Measurements from ENCODE around the gene CALHM4.
A peak's percentile ranks its signal among the peaks of the same experiment; 100 is the strongest.

The CALHM4 gene

DNA sequence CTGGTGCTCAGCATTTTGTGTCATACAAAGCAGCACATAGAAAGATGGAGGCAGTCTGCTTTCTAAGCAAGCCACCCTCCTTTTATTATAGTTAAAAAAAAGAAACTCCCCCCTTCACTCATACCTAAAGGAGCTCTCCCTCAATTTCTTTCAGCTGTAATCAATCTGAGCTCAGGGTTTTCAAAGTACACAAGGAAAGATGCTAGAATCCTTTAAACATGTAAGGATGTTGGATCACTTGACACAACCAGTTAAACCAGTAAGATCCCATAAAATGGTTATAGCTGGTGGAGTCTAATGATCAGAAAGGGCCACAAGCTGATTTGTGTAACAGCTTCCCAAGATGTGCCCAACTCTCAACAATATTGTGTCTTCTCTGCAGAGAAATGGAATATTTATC, at the start of gene CALHM4:
CALHM4 (plus strand) TSS at position 301 of the 400 bp plus-strand sequence; CDS start at position 344, 43 bp downstream.
- DNase-seq = no peak

DNA sequence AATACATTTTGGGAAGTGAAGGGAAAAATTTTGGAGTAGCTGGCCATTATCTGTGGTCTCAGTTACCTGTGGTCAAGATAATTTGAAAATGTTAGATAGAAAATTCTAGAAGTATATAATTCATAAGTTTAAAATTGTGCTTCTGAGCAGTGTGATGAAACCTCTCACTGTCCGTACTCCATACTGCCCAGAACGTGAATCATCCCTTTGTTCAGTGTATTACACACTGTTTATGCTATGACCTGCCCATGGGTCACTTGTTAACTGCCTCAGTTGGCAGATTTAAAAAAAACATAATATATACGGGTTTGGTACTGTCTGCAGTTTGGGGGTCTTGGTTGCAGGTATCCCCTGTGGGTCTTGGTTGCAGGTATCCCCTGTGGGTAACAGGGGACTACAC, 46.2 kb upstream of the CALHM4 start:
- no peak for DNase-seq

DNA sequence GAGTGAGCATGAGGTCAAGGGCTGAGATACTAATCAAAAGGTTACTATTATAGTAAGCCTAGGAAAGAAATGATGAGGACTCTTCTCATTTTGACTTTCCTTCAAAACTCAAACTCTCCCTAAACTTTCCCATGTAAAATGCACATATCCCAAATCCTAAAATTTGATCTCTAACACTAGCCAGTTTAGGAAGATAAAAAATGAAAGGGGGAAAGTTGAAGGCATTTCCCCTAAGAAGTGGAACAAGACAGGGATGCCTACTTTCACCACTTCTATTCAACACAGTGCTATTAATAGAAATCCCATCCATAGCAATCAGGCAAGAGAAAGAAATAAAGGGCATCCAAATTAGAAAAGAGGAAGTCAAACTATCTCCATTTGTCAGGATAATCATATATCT, 45.0 kb upstream of the CALHM4 start:
- no peak for DNase-seq

DNA sequence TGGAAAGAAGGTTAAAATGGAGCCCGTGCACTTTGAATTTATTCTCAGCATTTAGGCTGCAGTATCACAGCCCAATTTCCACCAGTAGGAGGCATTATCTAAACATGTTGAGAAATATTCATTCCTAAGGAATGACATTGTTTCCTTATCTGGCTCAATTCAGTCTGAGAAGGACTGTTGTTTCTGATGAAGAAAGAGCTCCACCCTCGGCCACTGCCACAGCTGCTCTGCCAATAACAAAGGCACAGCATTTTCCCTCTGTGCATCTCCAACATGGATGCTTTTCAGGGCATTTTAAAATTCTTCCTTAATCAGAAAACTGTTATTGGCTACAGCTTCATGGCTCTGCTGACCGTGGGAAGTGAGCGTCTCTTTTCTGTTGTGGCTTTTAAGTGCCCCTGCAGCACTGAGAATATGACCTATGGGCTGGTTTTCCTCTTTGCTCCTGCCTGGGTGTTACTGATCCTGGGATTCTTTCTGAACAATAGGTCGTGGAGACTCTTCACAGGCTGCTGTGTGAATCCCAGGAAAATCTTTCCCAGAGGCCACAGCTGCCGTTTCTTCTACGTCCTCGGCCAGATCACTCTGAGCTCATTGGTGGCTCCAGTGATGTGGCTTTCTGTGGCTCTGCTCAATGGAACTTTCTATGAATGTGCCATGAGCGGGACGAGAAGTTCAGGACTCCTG, 42.0 kb upstream of the CALHM4 start, which contains the start of gene CALHM5:
CALHM5 (plus strand) TSS at position 216 of the 687 bp plus-strand sequence; CDS start at position 274, 58 bp downstream.
- no peak for DNase-seq

DNA sequence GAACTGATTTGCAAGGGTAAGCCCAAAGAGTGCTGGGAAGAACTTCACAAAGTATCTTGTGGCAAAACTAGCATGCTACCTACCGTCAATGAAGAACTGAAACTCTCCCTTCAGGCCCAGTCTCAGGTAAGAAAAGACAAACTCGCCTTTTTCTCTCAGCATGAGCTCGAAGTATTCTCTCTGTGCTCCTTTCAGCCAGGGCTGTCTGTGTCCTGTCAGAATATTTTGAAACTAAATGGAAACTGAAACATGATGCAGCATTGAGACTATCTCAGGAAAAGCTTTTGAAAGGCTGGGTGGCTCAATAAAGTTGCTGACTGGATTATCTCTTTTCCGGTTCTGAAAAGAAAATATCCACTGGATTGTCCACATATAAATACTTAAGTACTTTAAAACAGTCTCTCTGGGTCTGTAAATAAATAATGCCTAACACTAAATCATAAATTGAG, 41.4 kb upstream of the CALHM4 start:
- DNase-seq = no peak

GRCh38 chr6:116512734-116513133, 40.8 kb upstream of the CALHM4 start:
- DNase-seq = no peak

DNA sequence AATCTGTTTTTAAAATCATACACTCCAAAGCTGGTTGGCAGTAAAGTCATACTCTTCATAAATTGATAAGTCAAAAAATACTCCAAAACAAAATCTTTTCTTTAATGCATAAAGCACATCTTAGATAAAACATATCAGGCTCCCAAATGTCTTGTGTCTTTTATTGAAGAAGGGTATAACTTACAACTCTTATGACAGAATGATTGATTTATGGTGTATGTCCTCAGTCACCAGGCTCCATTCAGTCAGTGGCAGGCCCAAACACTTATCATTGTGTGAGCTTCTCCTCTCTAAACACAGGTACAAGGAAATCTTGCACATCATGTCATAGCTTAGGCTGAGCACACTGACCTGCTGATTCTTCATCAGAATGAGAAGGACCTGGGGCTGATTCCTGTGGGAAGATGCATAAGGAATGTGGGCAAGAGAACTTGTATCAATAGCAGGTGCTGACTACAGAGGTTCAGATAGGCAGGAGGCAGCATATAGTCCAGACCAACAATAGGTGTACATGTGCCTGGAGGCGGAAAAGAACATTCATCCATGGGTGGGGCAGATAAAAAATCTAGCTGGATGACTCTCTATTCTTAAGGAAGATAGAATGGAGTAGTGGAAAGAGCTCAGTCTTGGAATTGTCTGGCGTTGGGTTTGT, 40.2 kb upstream of the CALHM4 start:
- no peak for DNase-seq

- no peak for DNase-seq
Measured at GRCh38 chr6:116514111-116514510, 39.4 kb upstream of the CALHM4 start.

DNA sequence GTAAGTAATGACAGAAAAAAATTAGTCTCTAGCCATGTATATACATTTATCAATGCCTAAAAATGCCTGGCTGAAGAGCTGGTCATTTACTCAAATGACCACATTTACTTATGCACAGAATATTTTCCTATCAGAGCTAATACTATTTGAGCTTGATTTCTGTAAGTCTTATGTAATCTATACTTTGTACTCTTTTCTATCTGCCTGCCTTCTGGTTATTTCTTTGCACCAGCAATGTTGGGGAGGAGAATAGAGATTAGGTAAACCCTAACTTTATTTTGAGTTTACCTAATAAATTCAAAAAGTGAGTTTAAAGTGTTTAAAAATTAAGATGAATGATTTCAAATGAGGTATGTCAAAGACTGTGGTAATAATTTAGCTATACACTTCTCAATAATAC, 38.4 kb upstream of the CALHM4 start:
- DNase-seq = no peak

GRCh38 chr6:116518621-116519368, 34.8 kb upstream of the CALHM4 start:
- no peak for DNase-seq

DNA sequence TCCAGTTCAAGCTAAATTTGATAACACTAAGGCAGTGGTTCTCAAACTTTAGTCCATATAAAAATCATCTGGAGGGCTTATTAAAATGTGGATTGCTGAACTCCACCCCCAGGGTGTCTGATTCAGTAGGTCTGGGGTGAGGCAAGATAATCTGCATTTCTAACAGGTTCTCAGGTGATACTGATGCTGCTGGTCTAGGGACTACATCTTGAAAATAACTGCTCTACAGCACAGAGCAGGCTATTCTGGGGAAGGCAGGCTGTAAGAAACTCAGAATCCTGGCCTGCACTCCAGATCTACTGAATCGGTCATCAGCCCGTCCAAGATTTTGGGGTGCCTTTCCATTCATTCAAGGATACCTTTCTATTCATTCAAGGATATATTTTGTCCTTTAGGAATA, 30.7 kb upstream of the CALHM4 start:
- no peak for DNase-seq

DNA sequence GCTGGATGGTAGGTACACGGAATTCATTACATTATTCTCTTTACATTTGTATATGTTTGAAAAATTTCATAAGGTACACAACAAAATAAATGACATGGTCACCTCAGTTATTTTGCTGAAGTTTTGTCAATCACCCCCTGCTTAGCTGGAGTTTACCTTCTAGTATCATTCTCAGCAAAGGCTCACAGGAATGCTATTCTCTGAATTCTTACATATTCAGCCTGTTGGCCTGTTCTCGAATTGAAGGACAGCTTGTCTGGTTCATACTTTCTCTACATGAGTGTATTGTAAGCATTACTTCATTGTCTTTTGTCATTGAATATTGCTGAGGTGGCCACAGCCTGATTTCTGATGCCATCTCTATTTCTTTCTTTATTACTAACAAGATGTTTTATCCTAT, 29.3 kb upstream of the CALHM4 start:
- no peak for DNase-seq

DNA sequence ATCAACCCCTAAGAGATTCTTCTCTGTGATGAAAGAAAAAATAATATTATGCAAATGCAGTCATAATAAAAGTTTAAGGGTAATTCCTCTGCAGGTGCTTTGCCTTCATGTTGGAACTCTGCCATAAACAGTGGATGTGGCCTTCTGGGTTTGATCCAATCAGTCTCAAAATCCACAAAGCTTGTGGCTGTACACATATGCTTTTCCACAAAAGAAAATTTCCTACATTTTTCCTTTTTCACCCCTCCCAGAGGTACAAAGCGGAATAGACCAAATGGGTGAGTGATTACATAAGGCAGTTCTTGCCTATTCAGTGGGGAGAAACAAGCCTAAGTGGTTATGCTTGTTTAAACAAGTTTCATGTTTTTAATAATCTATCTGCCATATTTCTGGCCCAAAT, 25.4 kb upstream of the CALHM4 start:
- no peak for DNase-seq

- DNase-seq = no peak
Measured at GRCh38 chr6:116528780-116529179, 24.8 kb upstream of the CALHM4 start.

GRCh38 chr6:116529466-116530290, 23.9 kb upstream of the CALHM4 start:
- DNase-seq = no peak

- DNase-seq = no peak
Measured at GRCh38 chr6:116530436-116530835, 23.1 kb upstream of the CALHM4 start.

DNA sequence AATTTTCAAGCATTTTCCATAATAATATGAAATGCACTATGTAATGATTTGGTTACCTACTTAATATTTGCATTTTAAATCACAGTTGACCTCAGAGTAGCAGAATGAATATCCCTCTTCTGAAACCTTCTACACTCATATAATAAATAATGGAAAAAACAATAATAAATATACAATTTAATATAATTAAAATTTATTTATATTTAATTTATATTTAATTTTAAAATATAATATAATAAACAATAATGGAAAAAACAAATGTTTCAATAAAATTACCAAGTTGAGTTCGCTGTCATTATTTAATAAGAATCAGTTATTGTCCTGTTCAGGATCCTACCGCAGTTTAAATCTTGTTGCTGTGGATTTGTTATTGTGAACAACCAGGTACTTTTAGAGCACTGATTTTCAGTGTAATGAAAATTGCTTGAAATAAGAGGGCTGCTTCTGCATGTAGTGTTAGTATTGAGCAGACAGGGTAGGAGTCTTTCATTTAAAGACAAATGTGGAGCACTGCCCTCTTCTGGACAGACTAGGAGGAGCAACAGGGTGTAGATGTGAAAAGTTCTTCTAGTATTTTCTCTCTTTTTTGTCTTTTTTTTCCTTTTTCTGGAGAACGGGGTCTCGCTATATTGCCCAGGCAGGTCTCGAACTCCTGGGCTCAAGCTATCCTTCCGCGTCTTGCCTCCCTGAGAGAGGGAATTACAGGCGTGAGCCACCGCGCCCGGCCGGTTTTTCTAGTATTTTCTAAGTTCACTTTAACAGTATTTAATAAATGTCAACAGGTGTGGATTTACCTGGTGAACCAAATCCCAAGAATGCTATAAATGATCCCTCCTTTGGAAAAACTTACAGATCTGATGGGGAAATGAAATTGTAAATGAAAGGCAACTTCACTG, 21.6 kb upstream of the CALHM4 start:
- DNase-seq = peak; percentile 5

DNA sequence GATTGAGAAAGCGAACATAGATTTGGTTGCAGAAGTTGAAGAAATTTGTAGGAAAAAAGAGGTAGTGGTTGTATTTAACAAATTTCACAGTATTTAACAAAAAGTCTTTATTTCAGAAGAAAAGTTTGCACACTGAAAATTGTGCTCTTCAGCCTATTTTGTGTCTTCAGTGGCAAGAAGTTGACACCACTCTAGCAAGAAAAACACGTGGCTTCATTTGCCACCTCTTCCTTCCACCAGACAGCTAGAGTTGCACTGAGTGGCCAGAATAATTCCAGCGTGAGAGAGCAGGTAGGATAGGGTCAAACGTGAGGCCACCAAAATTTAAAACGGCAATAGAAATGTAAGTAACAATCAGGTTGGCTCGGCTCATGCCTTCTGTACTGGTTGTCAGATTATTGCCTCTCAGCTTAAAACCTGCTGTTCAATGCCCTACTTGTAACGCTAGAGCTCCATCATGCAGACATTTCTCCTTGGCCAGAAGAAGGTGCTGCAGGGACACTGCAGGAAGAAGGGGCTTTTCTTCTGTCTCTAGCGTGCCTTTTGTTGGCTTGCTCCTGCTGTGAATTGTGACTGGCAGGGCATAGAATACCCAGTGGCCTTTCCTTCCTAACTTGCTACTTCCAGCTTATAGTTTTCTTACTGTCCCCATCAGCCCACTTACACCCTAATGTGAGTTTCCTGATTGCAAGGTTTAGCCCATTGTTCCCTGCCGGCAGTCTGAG, 20.2 kb upstream of the CALHM4 start:
- no peak for DNase-seq

DNA sequence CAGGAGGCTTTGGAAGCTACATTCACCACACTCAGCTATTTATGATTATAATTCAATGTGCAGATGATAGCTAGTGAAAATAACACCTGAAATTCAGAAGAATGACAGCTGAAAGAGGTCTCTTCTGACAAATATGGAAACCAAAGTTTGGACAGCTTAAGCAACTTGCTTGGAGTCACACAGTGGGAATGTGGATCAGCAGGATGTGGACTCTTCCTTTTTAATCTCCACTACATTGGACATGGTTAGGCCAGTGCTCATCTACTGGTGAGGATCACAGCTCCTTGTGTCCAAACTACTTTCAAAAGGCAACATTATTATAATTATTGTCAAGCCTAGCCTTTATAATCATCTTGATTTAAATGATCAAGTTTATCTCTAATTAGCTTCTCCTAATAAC, 18.4 kb upstream of the CALHM4 start:
- DNase-seq = no peak

DNA sequence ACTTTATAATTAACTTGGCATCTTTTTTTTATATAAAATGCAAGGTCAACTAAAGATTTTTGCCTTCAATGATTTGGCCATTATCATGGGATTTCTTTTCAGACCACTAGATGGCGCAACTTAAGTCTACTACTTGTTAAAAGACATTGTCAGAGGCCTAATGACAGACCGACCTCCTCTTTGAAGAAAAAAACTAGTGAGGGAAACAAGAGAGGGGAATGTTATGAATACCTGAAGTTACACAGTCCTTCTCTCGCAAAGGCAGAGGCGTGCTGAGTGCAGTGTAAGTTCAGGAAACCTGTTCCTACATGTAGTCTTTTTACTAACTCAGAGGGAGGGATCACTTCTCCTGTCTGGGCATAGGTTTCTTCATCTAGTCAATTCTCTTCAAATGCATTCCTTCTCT, 17.3 kb upstream of the CALHM4 start:
- peak; percentile 5 for DNase-seq

- no peak for DNase-seq
Measured at GRCh38 chr6:116542426-116542825, 11.1 kb upstream of the CALHM4 start.

Data from NCI-H1048 (cell line).